GM23338 (cell line): ENCODE results near the gene CACNA1H. TPM values are rescaled to one million over a fixed set of nuclear protein-coding genes. Genes with fewer than 3 reads are reported as not detected.
"Not testable (repeated sequence)": the region's sequence is repeated elsewhere in the genome, so short reads cannot be mapped to it uniquely, and the experiment has no call there.

Source experiments
- ATAC-seq: fragments of 200-7000 bp; cut with Tn5 transposase; 3 replicates; pipeline ENCODE4 v1.9.1; 2020
- DNase-seq: peaks from one replicate; pipeline ENCODE4 v3.0.0-alpha.2; 2015; ENCODE audit warnings: low spot score
- H2AFZ ChIP-seq: fragments of 200-600 bp; sonication (generic); 2 replicates; pipeline ENCODE4 v1.8.0; 2016; ENCODE audit warnings: antibody characterized with exemption, mild to moderate bottlenecking, moderate library complexity
- H3F3A ChIP-seq: fragments of 200-600 bp; sonication (generic); replicated peaks from 2 replicates; pipeline ENCODE4 v1.8.0; 2017; ENCODE audit warnings: antibody characterized with exemption, mixed run types, low read depth
- H3K27ac ChIP-seq: fragments of 200-600 bp; sonication (generic); 2 replicates; pipeline ENCODE4 v1.6.1; 2016; ENCODE audit warnings: low read depth
- H3K27me3 ChIP-seq: fragments of 200-600 bp; sonication (generic); 2 replicates; pipeline ENCODE4 v1.8.0; 2016; ENCODE audit warnings: mild to moderate bottlenecking, mixed run types, moderate library complexity; ENCODE audit not compliant: insufficient read depth
- H3K36me3 ChIP-seq: fragments of 200-600 bp; sonication (generic); 2 replicates; pipeline ENCODE4 v1.8.0; 2016; ENCODE audit warnings: mild to moderate bottlenecking; ENCODE audit not compliant: insufficient read depth
- H3K4me1 ChIP-seq: fragments of 200-600 bp; sonication (generic); 2 replicates; pipeline ENCODE4 v1.8.0; 2016; ENCODE audit warnings: mild to moderate bottlenecking, moderate library complexity; ENCODE audit not compliant: insufficient read depth
- H3K4me2 ChIP-seq: fragments of 200-600 bp; sonication (generic); 2 replicates; pipeline ENCODE4 v1.7.1; 2017; ENCODE audit warnings: mixed run types
- H3K4me3 ChIP-seq: fragments of 200-600 bp; sonication (generic); 2 replicates; pipeline ENCODE4 v1.6.1; 2016; ENCODE audit warnings: mixed run types
- H3K79me2 ChIP-seq: fragments of 200-600 bp; sonication (generic); replicated peaks from 2 replicates; pipeline ENCODE4 v1.8.0; 2017; ENCODE audit warnings: mild to moderate bottlenecking; ENCODE audit not compliant: insufficient read depth
- H3K9me2 ChIP-seq: fragments of 200-600 bp; sonication (generic); 2 replicates; pipeline ENCODE4 v1.8.0; 2017; ENCODE audit not compliant: insufficient read depth
- H4K20me1 ChIP-seq: fragments of 200-600 bp; sonication (generic); replicated peaks from 2 replicates; pipeline ENCODE4 v1.8.0; 2017; ENCODE audit warnings: mild to moderate bottlenecking; ENCODE audit not compliant: insufficient read depth
- H3K27ac Mint-ChIP-seq: 2 replicates; pipeline ENCODE4 v1.8.0; 2020; ENCODE audit warnings: inconsistent platforms, mild to moderate bottlenecking, moderate library complexity, mixed read lengths
- H3K27me3 Mint-ChIP-seq: 3 replicates; pipeline ENCODE4 v1.8.0; 2022; ENCODE audit warnings: low read depth, mild to moderate bottlenecking, moderate library complexity, mixed read lengths, inconsistent platforms; ENCODE audit not compliant: insufficient read depth, poor library complexity
- H3K36me3 Mint-ChIP-seq: 3 replicates; pipeline ENCODE4 v1.8.0; 2021; ENCODE audit warnings: low read depth, mild to moderate bottlenecking, inconsistent platforms, moderate library complexity, mixed read lengths
- H3K4me1 Mint-ChIP-seq: 3 replicates; pipeline ENCODE4 v1.8.0; 2020; ENCODE audit warnings: mild to moderate bottlenecking, inconsistent platforms, mixed read lengths
- H3K4me3 Mint-ChIP-seq: 3 replicates; pipeline ENCODE4 v1.8.0; 2021; ENCODE audit warnings: moderate library complexity, mild to moderate bottlenecking, inconsistent platforms, mixed read lengths
- H3K9me3 Mint-ChIP-seq: 3 replicates; pipeline ENCODE4 v1.8.0; 2020; ENCODE audit warnings: moderate library complexity, mild to moderate bottlenecking, inconsistent platforms, mixed read lengths
- polyA plus RNA-seq: library from polyadenylated mRNA; unstranded; fragments of >200 nt; fragmentation: Nextera tagmentation; extraction: Ambion mirVana; gene quantifications from 2 replicates; pipeline ENCODE4 v1.2.1, GENCODE V29; 2016
- total RNA-seq: library from RNA; depleted of rRNA; stranded (reverse); fragments of >200 nt; shearing (Covaris generic); gene quantifications from 2 replicates; pipeline ENCODE4 v1.2.3, GENCODE V29; 2014

The CACNA1H gene
- total and polyA plus RNA-seq, 2 experiments from 2014 or later = 3.5 to 43.3 TPM

DNA sequence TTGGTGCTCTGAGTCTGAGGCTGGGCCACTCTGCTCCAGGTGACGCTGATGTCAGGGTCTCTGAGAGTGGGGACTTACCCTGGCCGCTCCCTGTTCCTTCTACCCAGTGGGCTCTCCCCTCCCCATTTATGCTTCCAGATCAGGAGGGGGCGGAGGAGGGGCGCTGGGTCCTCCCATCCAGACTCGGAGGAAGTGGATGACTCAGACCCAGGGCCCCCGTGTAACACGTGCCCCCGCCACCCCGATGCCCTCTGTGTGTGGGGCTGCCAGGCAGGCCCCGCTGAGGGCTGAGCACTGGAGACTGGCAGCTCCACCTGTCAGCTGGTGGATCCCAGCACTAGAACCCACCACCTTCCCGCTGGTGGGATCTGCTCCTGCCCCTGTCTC, 77.2 kb downstream of the CACNA1H start, which contains the start of gene TPSB2:
TPSB2 (minus strand) TSS at position 101 of the 387 bp plus-strand sequence. CDS start 233 bp downstream, outside the sequence.
- not testable (repeated sequence) for H3K4me2 ChIP-seq, H3K4me3 Mint-ChIP-seq, H3F3A ChIP-seq, H3K79me2 ChIP-seq, H3K27ac ChIP-seq, H3K4me1 Mint-ChIP-seq, H4K20me1 ChIP-seq, H2AFZ ChIP-seq, ATAC-seq, H3K4me3 ChIP-seq, H3K27ac Mint-ChIP-seq, DNase-seq, H3K9me3 Mint-ChIP-seq, H3K4me1 ChIP-seq, H3K36me3 Mint-ChIP-seq, H3K27me3 ChIP-seq, H3K9me2 ChIP-seq, H3K36me3 ChIP-seq
- peaks cover 11% of the 10 kb centered on the region for H3K27me3 Mint-ChIP-seq

GRCh38 chr16:1230471-1231212, 77.7 kb downstream of the CACNA1H start:
- H2AFZ ChIP-seq, H3K36me3 ChIP-seq, H3F3A ChIP-seq, H3K27me3 Mint-ChIP-seq, H3K36me3 Mint-ChIP-seq, H3K4me2 ChIP-seq, H3K27ac ChIP-seq, H3K4me1 Mint-ChIP-seq, DNase-seq, H3K9me3 Mint-ChIP-seq, H4K20me1 ChIP-seq, H3K9me2 ChIP-seq, ATAC-seq, H3K27ac Mint-ChIP-seq, H3K79me2 ChIP-seq, H3K4me3 Mint-ChIP-seq, H3K4me1 ChIP-seq, H3K27me3 ChIP-seq, H3K4me3 ChIP-seq: not testable (repeated sequence)

GRCh38 chr16:1231301-1231700, 78.4 kb downstream of the CACNA1H start:
- H3K9me2 ChIP-seq, H3K27ac ChIP-seq, ATAC-seq, H4K20me1 ChIP-seq, H3K9me3 Mint-ChIP-seq, H3K4me3 ChIP-seq, H3K27me3 Mint-ChIP-seq, H3K4me3 Mint-ChIP-seq, DNase-seq, H3K27ac Mint-ChIP-seq, H2AFZ ChIP-seq, H3K4me1 Mint-ChIP-seq, H3K27me3 ChIP-seq, H3K36me3 Mint-ChIP-seq, H3F3A ChIP-seq, H3K36me3 ChIP-seq, H3K4me1 ChIP-seq, H3K79me2 ChIP-seq, H3K4me2 ChIP-seq: not testable (repeated sequence)

DNA sequence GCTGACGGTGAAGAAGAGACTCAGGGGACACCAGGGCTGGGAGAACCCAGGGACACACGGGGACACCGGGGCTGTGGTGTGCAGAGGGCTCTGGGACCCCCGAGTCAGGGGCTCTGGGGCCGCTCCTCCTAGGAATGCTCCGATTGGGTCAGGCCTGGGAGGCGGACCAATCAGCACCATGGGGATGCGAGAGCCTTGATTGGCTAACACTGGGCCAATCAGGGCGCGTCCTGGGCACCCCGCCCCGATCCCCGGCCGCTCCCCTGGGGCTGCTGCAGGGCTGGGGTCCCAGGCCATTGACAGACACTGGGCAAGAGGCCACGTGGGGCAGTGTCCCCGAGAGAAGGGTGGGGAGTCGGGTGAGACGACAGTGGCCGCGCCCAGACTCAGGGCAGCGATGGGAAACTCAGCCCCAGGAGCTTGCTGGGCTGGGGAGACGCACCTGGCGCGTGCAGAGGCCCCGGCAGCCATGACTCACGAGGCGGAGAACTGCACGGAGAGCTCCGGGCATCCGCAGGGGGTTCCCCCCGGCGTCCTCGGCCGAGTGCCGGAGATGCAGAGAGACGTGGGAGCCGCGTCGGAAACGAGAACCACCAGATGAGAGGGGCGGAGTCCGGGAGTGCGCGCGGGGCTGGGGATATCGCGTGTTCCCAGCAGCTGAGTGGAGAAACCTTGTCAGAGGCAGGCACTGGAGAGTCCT, 79.3 kb downstream of the CACNA1H start:
- H3K4me2 ChIP-seq, H3K27me3 Mint-ChIP-seq, H3K9me2 ChIP-seq, H3K27me3 ChIP-seq, H3K27ac Mint-ChIP-seq, H3K4me3 ChIP-seq, H4K20me1 ChIP-seq, H3K79me2 ChIP-seq, H3K4me1 ChIP-seq, H3K27ac ChIP-seq, H3K4me1 Mint-ChIP-seq, H2AFZ ChIP-seq, H3K4me3 Mint-ChIP-seq, H3K36me3 ChIP-seq, H3K9me3 Mint-ChIP-seq, H3K36me3 Mint-ChIP-seq, DNase-seq, H3F3A ChIP-seq: not testable (repeated sequence)
- peak; percentile 87 for ATAC-seq

DNA sequence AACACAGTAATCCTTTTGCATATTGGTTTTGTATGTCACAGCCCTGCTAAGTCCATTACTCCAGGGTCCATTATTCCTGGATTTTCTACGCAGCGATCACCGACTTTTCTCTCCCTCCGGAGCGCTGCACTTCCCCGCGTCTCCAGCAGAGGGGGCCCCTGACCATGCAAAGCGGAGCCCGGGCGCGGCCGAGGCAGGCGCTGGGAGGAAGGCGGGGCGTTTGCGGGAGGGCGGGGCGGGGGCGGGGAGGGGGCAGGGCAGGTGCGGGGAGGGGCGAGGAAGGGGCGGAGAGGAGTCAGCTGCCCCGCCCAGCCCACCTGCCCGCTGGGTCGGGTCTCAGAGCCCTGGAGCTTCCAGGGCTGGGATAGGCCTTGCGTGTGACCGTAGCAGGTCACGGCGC, 83.8 kb downstream of the CACNA1H start:
- H3K9me2 ChIP-seq, H3K4me1 ChIP-seq, H3K79me2 ChIP-seq, H3K27ac Mint-ChIP-seq, H3K4me1 Mint-ChIP-seq, H3K36me3 ChIP-seq, H3K27me3 Mint-ChIP-seq, H3K27ac ChIP-seq, H2AFZ ChIP-seq, H3K4me3 ChIP-seq, H3K36me3 Mint-ChIP-seq, H3K9me3 Mint-ChIP-seq, H3K27me3 ChIP-seq, H3F3A ChIP-seq, DNase-seq, H4K20me1 ChIP-seq, H3K4me3 Mint-ChIP-seq, H3K4me2 ChIP-seq: not testable (repeated sequence)
- ATAC-seq = peak; percentile 37
